Lung (tissue), 12 donors: Measurements from ENCODE around the gene GCNA. TPM values are rescaled to one million over a fixed set of nuclear protein-coding genes. Genes with fewer than 3 reads are reported as not detected.

Experiments
- ATAC-seq: fragments of 200-7000 bp; cut with Tn5 transposase; one replicate; pipeline ENCODE4 v1.9.1; 2020; ENCODE audit warnings: moderate number of reproducible peaks; ENCODE audit not compliant: insufficient read depth, low FRiP score
- DNase-seq, 3 donors: peaks; one replicate each; pipeline ENCODE4 v3.0.0-alpha.2; 2013 to 2017
- H3K27ac ChIP-seq, 2 donors: one replicate each; pipeline ENCODE4 v1.5.1; 2013; ENCODE audit warnings: mild to moderate bottlenecking in 2 of 2, moderate library complexity in 2 of 2, control low read depth in 1 of 2, inconsistent platforms in 1 of 2, low read depth in 1 of 2, low read length in 1 of 2
- H3K27me3 ChIP-seq, 3 donors: one replicate each; pipeline ENCODE4 v1.5.1; 2013; ENCODE audit warnings: low read length in 2 of 3; ENCODE audit not compliant: control insufficient read depth in 3 of 3, insufficient read depth in 3 of 3
- H3K36me3 ChIP-seq, 4 donors: one replicate each; pipeline ENCODE4 v1.5.1; 2013; ENCODE audit warnings: low read length in 4 of 4, mild to moderate bottlenecking in 1 of 4, moderate library complexity in 1 of 4; ENCODE audit not compliant: control insufficient read depth in 4 of 4, insufficient read depth in 4 of 4
- H3K4me1 ChIP-seq, 5 donors: one replicate each; pipeline ENCODE4 v1.5.1; 2013; ENCODE audit warnings: low read length in 5 of 5, mild to moderate bottlenecking in 2 of 5, moderate library complexity in 1 of 5; ENCODE audit not compliant: control insufficient read depth in 5 of 5, insufficient read depth in 5 of 5
- H3K4me3 ChIP-seq: one replicate; pipeline ENCODE4 v1.5.1; 2013; ENCODE audit warnings: mild to moderate bottlenecking, control low read depth, moderate library complexity
- H3K9ac ChIP-seq, 2 donors: one replicate each; pipeline ENCODE4 v1.5.1; 2013; ENCODE audit warnings: low read length in 2 of 2, control low read depth in 1 of 2; ENCODE audit not compliant: insufficient read depth in 1 of 2
- H3K9me3 ChIP-seq, 4 donors: one replicate each; pipeline ENCODE4 v1.5.1; 2013; ENCODE audit warnings: low read length in 3 of 4, mild to moderate bottlenecking in 1 of 4, moderate library complexity in 1 of 4; ENCODE audit not compliant: control insufficient read depth in 4 of 4, insufficient read depth in 3 of 4
- WGBS, 2 donors: extraction: QIAGEN DNeasy Blood & Tissue Kit; methylation state at CpG; one replicate each; pipeline ENCODE4 v1.1.7; 2013; 5-methylcytosine and 5-hydroxymethylcytosine counted together
- polyA plus RNA-seq, 2 donors: library from polyadenylated mRNA; stranded (reverse); fragments of 200-250 nt; gene quantifications; one replicate each; pipeline ENCODE4 v1.2.1, GENCODE V29; 2013
- total RNA-seq, 2 donors: library from RNA; depleted of rRNA in 1 of 2; stranded (reverse); fragments of >200 nt in 1 of 2; gene quantifications; one replicate each; pipeline ENCODE4 v1.2.1, GENCODE V29; 2014 to 2021
- TF ChIP-seq, protein P1 (sequence below): IDR thresholded peaks from 2 replicates; pipeline ENCODE4 v1.5.1; 2012; ENCODE audit warnings: mild to moderate bottlenecking; ENCODE audit errors: control extremely low read depth, extremely low read depth
- donor health status: control.
- donor health status: control.
- donor health status: Bipolar disorder and iron deficiency.
- donor health status: healthy.
- donor health status: DM: yes; HTN: yes; CAD: no.

GCNA gene
- total and polyA plus RNA-seq, 4 donors: 0.92 to 3.7 (median 1.8) TPM

DNA sequence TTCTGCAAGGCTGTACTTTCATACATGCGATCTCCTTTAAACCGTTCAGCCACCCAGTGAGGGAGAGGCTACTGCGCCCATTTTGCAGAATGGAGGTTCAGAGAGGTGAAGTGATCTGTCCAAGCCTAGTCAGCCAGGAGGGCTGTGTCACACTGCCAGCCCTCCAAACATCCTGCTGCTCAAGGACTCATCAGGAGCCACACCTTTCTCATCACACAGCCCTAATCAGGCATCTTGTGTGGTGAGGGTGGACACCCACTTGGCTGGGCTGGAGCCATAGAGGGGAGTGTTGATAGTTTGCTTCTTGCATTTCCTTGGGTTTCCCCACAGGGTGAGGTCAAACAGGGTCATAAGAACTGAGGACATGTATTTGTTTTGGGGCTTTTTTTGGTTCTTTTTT, 45.5 kb downstream of the GCNA start:
- no peak overlapping the region for H3K27ac ChIP-seq

GRCh38 chrX:71625471-71625870, 47.2 kb downstream of the GCNA start:
- DNase-seq (no peak), ATAC-seq (no peak)
- H3K36me3 ChIP-seq: no peaks in the 10 kb centered on the region
- no peaks in the 10 kb centered on the region for H3K27me3 ChIP-seq
- peaks cover 0 to 10% (median 6%) of the 10 kb centered on the region in 5 donors for H3K4me1 ChIP-seq
- H3K9ac ChIP-seq: no peak overlapping the region
- no peak overlapping the region for H3K27ac ChIP-seq
- H3K9me3 ChIP-seq: peaks cover 0 to 3% (median 0%) of the 10 kb centered on the region in 4 donors
- H3K4me3 ChIP-seq: no peak overlapping the region
- TF ChIP-seq, protein P1, sequence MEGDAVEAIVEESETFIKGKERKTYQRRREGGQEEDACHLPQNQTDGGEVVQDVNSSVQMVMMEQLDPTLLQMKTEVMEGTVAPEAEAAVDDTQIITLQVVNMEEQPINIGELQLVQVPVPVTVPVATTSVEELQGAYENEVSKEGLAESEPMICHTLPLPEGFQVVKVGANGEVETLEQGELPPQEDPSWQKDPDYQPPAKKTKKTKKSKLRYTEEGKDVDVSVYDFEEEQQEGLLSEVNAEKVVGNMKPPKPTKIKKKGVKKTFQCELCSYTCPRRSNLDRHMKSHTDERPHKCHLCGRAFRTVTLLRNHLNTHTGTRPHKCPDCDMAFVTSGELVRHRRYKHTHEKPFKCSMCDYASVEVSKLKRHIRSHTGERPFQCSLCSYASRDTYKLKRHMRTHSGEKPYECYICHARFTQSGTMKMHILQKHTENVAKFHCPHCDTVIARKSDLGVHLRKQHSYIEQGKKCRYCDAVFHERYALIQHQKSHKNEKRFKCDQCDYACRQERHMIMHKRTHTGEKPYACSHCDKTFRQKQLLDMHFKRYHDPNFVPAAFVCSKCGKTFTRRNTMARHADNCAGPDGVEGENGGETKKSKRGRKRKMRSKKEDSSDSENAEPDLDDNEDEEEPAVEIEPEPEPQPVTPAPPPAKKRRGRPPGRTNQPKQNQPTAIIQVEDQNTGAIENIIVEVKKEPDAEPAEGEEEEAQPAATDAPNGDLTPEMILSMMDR: no peak
- 88 to 89% methylated on average over 5 of the region's 5 CpGs for WGBS, 2 donors

More for the DNA sequence above, 45.5 kb downstream of the GCNA start:
- H3K4me3 ChIP-seq: no peak overlapping the region
- ATAC-seq: no peak
- peaks cover 0 to 10% (median 6%) of the 10 kb centered on the region in 5 donors for H3K4me1 ChIP-seq
- DNase-seq: no peak
- TF ChIP-seq, protein P1: no peak
- no peaks in the 10 kb centered on the region for H3K36me3 ChIP-seq
- peaks cover 0 to 3% (median 0%) of the 10 kb centered on the region in 4 donors for H3K9me3 ChIP-seq
- H3K9ac ChIP-seq: no peak overlapping the region
- no peaks in the 10 kb centered on the region for H3K27me3 ChIP-seq
- WGBS, 2 donors: 89 to 91% methylated on average over 3 of the region's 3 CpGs

- DNase-seq: no peak
- TF ChIP-seq, protein P1: no peak
- peaks cover 0 to 3% (median 0%) of the 10 kb centered on the region in 4 donors for H3K9me3 ChIP-seq
- 65 to 88% methylated on average over 6 of the region's 6 CpGs for WGBS, 2 donors
- no peak overlapping the region for H3K27ac ChIP-seq
- no peak overlapping the region for H3K9ac ChIP-seq
- ATAC-seq: no peak
- H3K36me3 ChIP-seq: no peaks in the 10 kb centered on the region
- H3K27me3 ChIP-seq: no peaks in the 10 kb centered on the region
- H3K4me3 ChIP-seq: no peak overlapping the region
- H3K4me1 ChIP-seq: peaks cover 0 to 10% (median 6%) of the 10 kb centered on the region in 5 donors
Measured at GRCh38 chrX:71626576-71626975, 48.3 kb downstream of the GCNA start.
